ENCODE results near the gene RGS11. TPM values are rescaled to one million over a fixed set of nuclear protein-coding genes. Genes with fewer than 3 reads are reported as not detected.

The RGS11 gene
- polyA plus RNA-seq, 1 donor (not counting 4 experiments of a cell fraction or from before 2014, with no cell fraction given) = not detected

- Histone ChIP-seq H2AFZ (ENCODE audit: control insufficient read depth, low read length) (no peak overlapping the region), H3K36me3 (ENCODE audit: control insufficient read depth in 2 of 2, extremely low read depth in 1 of 2, insufficient read depth in 2 of 2, low read length in 2 of 2) (peaks cover 26 to 34% of the 10 kb centered on the region in 2 experiments), H3K4me1 (ENCODE audit: control insufficient read depth, extremely low read depth, insufficient read depth, low read length) (no peaks in the 10 kb centered on the region), H3K4me3 (ENCODE audit: control insufficient read depth in 2 of 3, extremely low read depth in 1 of 3, insufficient read depth in 2 of 3, low read depth in 1 of 3, low read length in 3 of 3) (no peak overlapping the region), H4K20me1 (ENCODE audit: control insufficient read depth, extremely low read depth, insufficient read depth, low read length) (peaks cover 9% of the 10 kb centered on the region), H3K9ac (ENCODE audit: control insufficient read depth, extremely low read depth, insufficient read depth, low read length) (no peak overlapping the region), H3K9me1 (ENCODE audit: control insufficient read depth, extremely low read depth, insufficient read depth, low read length) (no peaks in the 10 kb centered on the region), H3K9me3 (ENCODE audit: control insufficient read depth, low read depth, low read length) (no peaks in the 10 kb centered on the region), H3K27me3 (ENCODE audit: control insufficient read depth, extremely low read depth, insufficient read depth, low read length) (no peaks in the 10 kb centered on the region), H3K79me2 (ENCODE audit: control insufficient read depth, insufficient read depth, low read length) (peaks cover 63% of the 10 kb centered on the region), H3K27ac (ENCODE audit: control insufficient read depth, insufficient read depth, low read length) (no peak overlapping the region), H3K4me2 (ENCODE audit: control insufficient read depth, extremely low read depth, insufficient read depth, low read depth, low read length) (no peak overlapping the region)
- no peak for TF ChIP-seq EZH2 (IDR thresholded peaks at IDR 0.05; ENCODE audit: low read length)
- TF ChIP-seq CTCF (optimal IDR thresholded peaks at IDR 0.05 in 1 of 3, IDR thresholded peaks at IDR 0.05 in 1 of 3, conservative IDR thresholded peaks at IDR 0.05 in 1 of 3; ENCODE audit: extremely low read depth in 1 of 3, insufficient read depth in 2 of 3, low read length in 3 of 3) = no peak
- dilution Hi-C loops (cut with MboI; ENCODE audit: extremely low pct_ligation_motif_present, low sequenced_read_pairs) = no loop called here
- no peak for DNase-seq (ENCODE audit: low read depth, low spot score)
- FAIRE-seq = no peak
These were observed 38.6 kb upstream of the RGS11 start for GRCh38 chr16:314351-314750.

- Histone ChIP-seq H3K9ac (ENCODE audit: control insufficient read depth, extremely low read depth, insufficient read depth, low read length) (no peak overlapping the region), H3K4me3 (ENCODE audit: control insufficient read depth in 2 of 3, extremely low read depth in 1 of 3, insufficient read depth in 2 of 3, low read depth in 1 of 3, low read length in 3 of 3) (no peak overlapping the region), H3K27ac (ENCODE audit: control insufficient read depth, insufficient read depth, low read length) (no peak overlapping the region), H4K20me1 (ENCODE audit: control insufficient read depth, extremely low read depth, insufficient read depth, low read length) (peaks cover 9% of the 10 kb centered on the region), H3K9me1 (ENCODE audit: control insufficient read depth, extremely low read depth, insufficient read depth, low read length) (no peaks in the 10 kb centered on the region), H3K4me2 (ENCODE audit: control insufficient read depth, extremely low read depth, insufficient read depth, low read depth, low read length) (no peak overlapping the region), H2AFZ (ENCODE audit: control insufficient read depth, low read length) (no peak overlapping the region), H3K9me3 (ENCODE audit: control insufficient read depth, low read depth, low read length) (no peaks in the 10 kb centered on the region), H3K79me2 (ENCODE audit: control insufficient read depth, insufficient read depth, low read length) (peaks cover 37% of the 10 kb centered on the region), H3K36me3 (ENCODE audit: control insufficient read depth in 2 of 2, extremely low read depth in 1 of 2, insufficient read depth in 2 of 2, low read length in 2 of 2) (peaks cover 32 to 35% of the 10 kb centered on the region in 2 experiments), H3K27me3 (ENCODE audit: control insufficient read depth, extremely low read depth, insufficient read depth, low read length) (no peaks in the 10 kb centered on the region), H3K4me1 (ENCODE audit: control insufficient read depth, extremely low read depth, insufficient read depth, low read length) (no peaks in the 10 kb centered on the region)
- FAIRE-seq (no peak), DNase-seq (ENCODE audit: low read depth, low spot score) (no peak)
- dilution Hi-C loops (cut with MboI; ENCODE audit: extremely low pct_ligation_motif_present, low sequenced_read_pairs) = no loop called here
- no peak for TF ChIP-seq EZH2 (IDR thresholded peaks at IDR 0.05; ENCODE audit: low read length)
- TF ChIP-seq CTCF (optimal IDR thresholded peaks at IDR 0.05 in 1 of 3, IDR thresholded peaks at IDR 0.05 in 1 of 3, conservative IDR thresholded peaks at IDR 0.05 in 1 of 3; ENCODE audit: extremely low read depth in 1 of 3, insufficient read depth in 2 of 3, low read length in 3 of 3) = no peak
These were observed 36.0 kb upstream of the RGS11 start for GRCh38 chr16:311725-312124.
